HepG2 (cell line): ENCODE data around the gene CARD16. TPM values are rescaled to one million over a fixed set of nuclear protein-coding genes. Genes with fewer than 3 reads are reported as not detected.

Experiments
- DR1 ChIP-seq: sonication (generic); formaldehyde crosslinking; IDR thresholded peaks from 2 replicates; pipeline ENCODE4 v1.8.0; 2021; ENCODE audit warnings: mild to moderate bottlenecking, missing genetic modification reagents, inconsistent platforms
- FOXK1 ChIP-seq: sonication (generic); formaldehyde crosslinking; IDR thresholded peaks from 2 replicates; pipeline ENCODE4 v1.4.0; 2020; ENCODE audit warnings: low read depth, missing genetic modification reagents, borderline replicate concordance
- GLMP ChIP-seq: sonication (generic); formaldehyde crosslinking; IDR thresholded peaks from 2 replicates; pipeline ENCODE4 v1.9.0; 2021; ENCODE audit warnings: missing genetic modification reagents, mild to moderate bottlenecking, borderline replicate concordance
- GTF2F1 ChIP-seq: fragments of 150-350 bp; IDR thresholded peaks from 2 replicates; pipeline ENCODE4 v1.6.1; 2014; ENCODE audit warnings: low read length
- GTF3A ChIP-seq: sonication (generic); formaldehyde crosslinking; conservative IDR thresholded peaks from 2 replicates; pipeline ENCODE4 v1.4.0; 2020; ENCODE audit warnings: mild to moderate bottlenecking, missing genetic modification reagents
- MTA1 ChIP-seq: sonication (generic); formaldehyde crosslinking; IDR thresholded peaks from 2 replicates; pipeline ENCODE4 v1.4.0; 2020; ENCODE audit warnings: missing genetic modification reagents, mild to moderate bottlenecking, borderline replicate concordance
- NFAT5 ChIP-seq: sonication (generic); formaldehyde crosslinking; IDR thresholded peaks from 2 replicates; pipeline ENCODE4 v1.4.0; 2020; ENCODE audit warnings: missing genetic modification reagents
- NFIC ChIP-seq: IDR thresholded peaks from 2 replicates; pipeline ENCODE4 v1.6.1; 2012; ENCODE audit warnings: mild to moderate bottlenecking, low read length, inconsistent platforms
- POLR2G ChIP-seq: fragments of 200-400 bp; formaldehyde crosslinking; IDR thresholded peaks from 2 replicates; pipeline ENCODE4 v1.6.1; 2018; ENCODE audit warnings: mild to moderate bottlenecking, low read depth, low read length, moderate library complexity
- SNRNP70 ChIP-seq: fragments of 200-400 bp; formaldehyde crosslinking; IDR thresholded peaks from 2 replicates; pipeline ENCODE4 v1.6.1; 2017; ENCODE audit warnings: mild to moderate bottlenecking, low read depth, low read length, moderate library complexity
- TFAP4 ChIP-seq: sonication (generic); IDR thresholded peaks from 2 replicates; pipeline ENCODE4 v1.6.1; 2016; ENCODE audit warnings: low read depth, borderline replicate concordance
- THAP8 ChIP-seq: sonication (generic); formaldehyde crosslinking; IDR thresholded peaks from 2 replicates; pipeline ENCODE4 v1.5.1; 2020; ENCODE audit warnings: missing genetic modification reagents, mild to moderate bottlenecking, borderline replicate concordance
- TSC22D2 ChIP-seq: sonication (generic); formaldehyde crosslinking; IDR thresholded peaks from 2 replicates; pipeline ENCODE4 v1.5.1; 2020; ENCODE audit warnings: missing genetic modification reagents, mild to moderate bottlenecking, borderline replicate concordance
- ZFP82 ChIP-seq: sonication (generic); formaldehyde crosslinking; IDR thresholded peaks from 2 replicates; pipeline ENCODE4 v1.5.1; 2020; ENCODE audit warnings: mild to moderate bottlenecking, missing genetic modification reagents, borderline replicate concordance
- ZNF276 ChIP-seq: sonication (generic); formaldehyde crosslinking; IDR thresholded peaks from 2 replicates; pipeline ENCODE4 v1.4.0; 2020; ENCODE audit warnings: mild to moderate bottlenecking, low read depth, missing genetic modification reagents
- ZNF567 ChIP-seq: sonication (generic); formaldehyde crosslinking; IDR thresholded peaks from 2 replicates; pipeline ENCODE4 v1.8.1; 2023; ENCODE audit warnings: mild to moderate bottlenecking, missing genetic modification reagents, borderline replicate concordance
- ZNF572 ChIP-seq: sonication (generic); formaldehyde crosslinking; IDR thresholded peaks from 2 replicates; pipeline ENCODE4 v1.5.1; 2020; ENCODE audit warnings: mild to moderate bottlenecking, missing genetic modification reagents
- ZSCAN21 ChIP-seq: sonication (generic); formaldehyde crosslinking; IDR thresholded peaks from 2 replicates; pipeline ENCODE4 v1.8.0; 2022; ENCODE audit warnings: mild to moderate bottlenecking, missing genetic modification reagents, moderate library complexity, borderline replicate concordance
- polyA plus RNA-seq, 8 experiments: library from polyadenylated mRNA; depleted of rRNA in 3 of 8; stranded (reverse) in 7 of 8; unstranded in 1 of 8; fragments of >200 nt; fragmentation: Illumina TruSeq in 4 of 8; extraction: Trizol in 4 of 8; gene quantifications; 2 replicates each; pipeline versions ENCODE4 v1.2.1 to v1.2.3, GENCODE V29; 2011 to 2016; ENCODE audit warnings: low read depth in 4 of 8, missing spikeins in 1 of 8, mixed read lengths in 1 of 8; ENCODE audit not compliant: insufficient read depth in 1 of 8
- total RNA-seq, 5 experiments: library from RNA; depleted of rRNA; stranded (reverse); fragments of >200 nt; fragmentation: Illumina TruSeq; extraction: Trizol; gene quantifications; 2 replicates each; pipeline ENCODE4 v1.2.3, GENCODE V29; 2016; ENCODE audit warnings: low read depth in 1 of 5

CARD16 gene
- total and polyA plus RNA-seq, 2 of the 13 experiments (the other 11 are each of a cell fraction or from before 2014, with no cell fraction given) = 0.34 TPM; not detected in 1

- TF ChIP-seq THAP8 (CRISPR knock-in tag) = no peak
- TF ChIP-seq GTF3A (CRISPR knock-in tag) = no peak
- TF ChIP-seq ZSCAN21 (CRISPR knock-in tag) = no peak
- no peak for TF ChIP-seq ZNF276 (CRISPR knock-in tag)
- TF ChIP-seq TFAP4 = no peak
- TF ChIP-seq MTA1 (CRISPR knock-in tag) = no peak
- no peak for TF ChIP-seq TSC22D2 (CRISPR knock-in tag)
- peak; percentile 59; the same call in 1 of the 2 replicates for TF ChIP-seq NFIC
- TF ChIP-seq FOXK1 (CRISPR knock-in tag) = peak; percentile 82
- TF ChIP-seq ZNF567 (CRISPR knock-in tag) = no peak
- no peak for TF ChIP-seq DR1 (CRISPR knock-in tag)
- no peak for TF ChIP-seq ZFP82 (CRISPR knock-in tag)
- no peak for TF ChIP-seq POLR2G
- no peak for TF ChIP-seq GLMP (CRISPR knock-in tag)
- no peak for TF ChIP-seq GTF2F1
- TF ChIP-seq NFAT5 = no peak
- no peak for TF ChIP-seq ZNF572 (CRISPR knock-in tag)
- TF ChIP-seq SNRNP70 = no peak
These were observed 50.1 kb downstream of the CARD16 start (continued) for GRCh38 chr11:104995001-104995408.
